Measurements from ENCODE around the gene DTD2.

DTD2 gene

DNA sequence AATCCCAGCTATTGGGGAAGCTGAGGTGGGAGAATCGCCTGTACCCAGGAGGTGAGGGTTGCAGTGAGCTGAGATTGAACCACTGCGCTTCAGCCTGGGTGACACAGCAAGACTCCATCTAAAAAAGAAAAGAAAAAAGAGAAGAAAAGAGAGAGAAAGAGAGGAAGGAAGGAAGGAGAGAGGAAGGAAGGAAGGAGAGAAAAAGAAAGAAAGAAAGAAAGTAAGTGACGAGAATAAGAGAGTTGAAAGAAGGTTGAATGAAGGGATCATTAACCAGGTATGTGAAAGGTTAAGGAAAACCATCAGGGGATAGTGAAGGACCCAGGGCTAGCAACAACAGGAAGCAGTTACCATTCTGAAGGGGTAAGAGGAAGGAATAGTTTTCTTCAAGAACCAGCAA lies 4.2 kb upstream of the DTD2 start:
- ChIA-PET POLR2A (no interaction called here), CTCF (no interaction called here)
- Histone ChIP-seq H3K9me3 (ENCODE audit: control insufficient read depth, insufficient read depth, low read depth, low read length) (no peaks in the 10 kb centered on the region), H3K4me1 (ENCODE audit: control insufficient read depth, insufficient read depth, low read length) (peaks cover 7% of the 10 kb centered on the region), H3K36me3 (ENCODE audit: control insufficient read depth in 2 of 2, insufficient read depth in 1 of 2, low read length in 2 of 2) (no peaks in the 10 kb centered on the region), H3K4me3 (ENCODE audit: low read depth, low read length) (no peak overlapping the region), H3K27ac (ENCODE audit: extremely low read depth, low read depth, low read length) (no peak overlapping the region)
- TF ChIP-seq ZNF366 (tag by site-specific recombination; conservative IDR thresholded peaks at IDR 0.05): peak; percentile 69
- TF ChIP-seq ZNF157 (tag by site-specific recombination; IDR thresholded peaks at IDR 0.05): no peak
- TF ChIP-seq BCL11A (tag by site-specific recombination; IDR thresholded peaks at IDR 0.05; ENCODE audit: low read depth): no peak
- TF ChIP-seq ZNF510 (tag by site-specific recombination; IDR thresholded peaks at IDR 0.05; ENCODE audit: insufficient replicate concordance): no peak
- no peak for TF ChIP-seq ZNF175 (tag by site-specific recombination; IDR thresholded peaks at IDR 0.05)
- TF ChIP-seq SP7 (tag by site-specific recombination; IDR thresholded peaks at IDR 0.05): no peak

DNA sequence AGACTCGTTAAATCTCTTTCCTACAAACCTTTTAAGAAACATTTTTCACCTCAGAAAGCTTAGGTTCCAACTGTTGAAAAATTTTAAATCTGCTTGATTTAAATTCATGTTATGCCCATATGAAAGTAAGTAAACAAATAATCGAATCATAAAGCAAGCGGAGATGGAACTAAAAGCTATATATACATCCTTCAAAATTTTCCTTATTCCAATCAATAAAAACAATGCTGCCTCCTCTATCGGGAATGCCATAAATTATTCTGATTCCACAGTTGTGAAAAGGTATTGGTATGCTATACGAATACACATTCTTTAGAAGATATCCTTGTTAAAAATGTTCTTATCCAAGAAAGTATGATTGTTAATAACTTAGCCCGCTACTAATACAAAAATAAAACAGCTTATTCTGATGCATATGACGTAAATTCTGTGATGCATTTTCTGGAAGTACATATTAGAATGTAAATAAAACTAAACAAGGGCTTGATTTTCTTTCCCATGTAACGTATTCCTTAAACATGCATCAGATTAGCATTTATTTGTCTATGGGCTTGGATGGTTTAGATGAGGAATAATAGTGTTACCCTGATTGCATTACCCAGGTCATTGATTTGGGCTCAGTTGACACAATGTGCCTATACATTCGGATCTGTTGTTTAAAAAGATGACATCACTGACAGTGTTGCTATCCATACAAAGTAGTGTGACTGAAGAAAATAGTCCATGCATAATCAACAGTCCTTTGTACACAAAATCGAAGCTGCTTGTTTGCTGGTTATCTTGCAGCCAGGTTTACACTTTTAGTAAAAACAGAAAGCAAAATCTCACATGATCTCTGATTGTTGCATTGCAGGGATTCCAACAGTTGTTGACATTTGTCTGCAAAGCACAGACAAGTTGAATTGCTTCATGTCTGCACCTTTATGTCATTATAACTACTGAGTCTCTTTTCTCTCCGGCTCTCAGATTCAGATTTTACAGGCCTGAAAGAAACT lies 656 bp upstream of the DTD2 start:
- TF ChIP-seq MEIS1 (CRISPR knock-in tag; IDR thresholded peaks at IDR 0.05; ENCODE audit: borderline replicate concordance): no peak
- no peak for TF ChIP-seq ZNF626 (tag by site-specific recombination; IDR thresholded peaks at IDR 0.05)
- no peak for TF ChIP-seq ZNF791 (tag by site-specific recombination; IDR thresholded peaks at IDR 0.05)
- TF ChIP-seq, protein P1, sequence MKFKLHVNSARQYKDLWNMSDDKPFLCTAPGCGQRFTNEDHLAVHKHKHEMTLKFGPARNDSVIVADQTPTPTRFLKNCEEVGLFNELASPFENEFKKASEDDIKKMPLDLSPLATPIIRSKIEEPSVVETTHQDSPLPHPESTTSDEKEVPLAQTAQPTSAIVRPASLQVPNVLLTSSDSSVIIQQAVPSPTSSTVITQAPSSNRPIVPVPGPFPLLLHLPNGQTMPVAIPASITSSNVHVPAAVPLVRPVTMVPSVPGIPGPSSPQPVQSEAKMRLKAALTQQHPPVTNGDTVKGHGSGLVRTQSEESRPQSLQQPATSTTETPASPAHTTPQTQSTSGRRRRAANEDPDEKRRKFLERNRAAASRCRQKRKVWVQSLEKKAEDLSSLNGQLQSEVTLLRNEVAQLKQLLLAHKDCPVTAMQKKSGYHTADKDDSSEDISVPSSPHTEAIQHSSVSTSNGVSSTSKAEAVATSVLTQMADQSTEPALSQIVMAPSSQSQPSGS (tag by site-specific recombination; IDR thresholded peaks at IDR 0.05; ENCODE audit: low read depth): peak; percentile 96
- peak; percentile 20; the same call in 1 of the 2 replicates for TF ChIP-seq ZNF629 (tag by site-specific recombination; IDR thresholded peaks at IDR 0.05)
- TF ChIP-seq ZNF585B (tag by site-specific recombination; IDR thresholded peaks at IDR 0.05): peak; percentile 52
- TF ChIP-seq, protein P2, sequence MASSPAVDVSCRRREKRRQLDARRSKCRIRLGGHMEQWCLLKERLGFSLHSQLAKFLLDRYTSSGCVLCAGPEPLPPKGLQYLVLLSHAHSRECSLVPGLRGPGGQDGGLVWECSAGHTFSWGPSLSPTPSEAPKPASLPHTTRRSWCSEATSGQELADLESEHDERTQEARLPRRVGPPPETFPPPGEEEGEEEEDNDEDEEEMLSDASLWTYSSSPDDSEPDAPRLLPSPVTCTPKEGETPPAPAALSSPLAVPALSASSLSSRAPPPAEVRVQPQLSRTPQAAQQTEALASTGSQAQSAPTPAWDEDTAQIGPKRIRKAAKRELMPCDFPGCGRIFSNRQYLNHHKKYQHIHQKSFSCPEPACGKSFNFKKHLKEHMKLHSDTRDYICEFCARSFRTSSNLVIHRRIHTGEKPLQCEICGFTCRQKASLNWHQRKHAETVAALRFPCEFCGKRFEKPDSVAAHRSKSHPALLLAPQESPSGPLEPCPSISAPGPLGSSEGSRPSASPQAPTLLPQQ (tag by site-specific recombination; IDR thresholded peaks at IDR 0.05): peak; percentile 10; the same call in 1 of the 2 replicates
- no peak for TF ChIP-seq ZBTB48 (tag by site-specific recombination; IDR thresholded peaks at IDR 0.05)
- no peak for TF ChIP-seq GLI4 (tag by site-specific recombination; IDR thresholded peaks at IDR 0.05)
- peak; percentile 37; the same call in 1 of the 2 replicates for TF ChIP-seq SCRT2 (tag by site-specific recombination; IDR thresholded peaks at IDR 0.05)
- Histone ChIP-seq H3K36me3 (ENCODE audit: control insufficient read depth in 2 of 2, insufficient read depth in 1 of 2, low read length in 2 of 2) (peaks cover 1 to 2% of the 10 kb centered on the region in 2 experiments; a peak in 2 of 3 replicates), H3K9me3 (ENCODE audit: control insufficient read depth, insufficient read depth, low read depth, low read length) (no peaks in the 10 kb centered on the region), H3K4me3 (ENCODE audit: low read depth, low read length) (peak overlapping the region; percentile 9; the same call in 1 of the 2 replicates), H3K4me1 (ENCODE audit: control insufficient read depth, insufficient read depth, low read length) (peaks cover 9% of the 10 kb centered on the region), H3K27ac (ENCODE audit: extremely low read depth, low read depth, low read length) (no peak overlapping the region)
- ChIA-PET CTCF (interaction anchor here (0.7 to 2.7 kb wide), 4 partner anchors 10 to 929 kb away, joined by 3 to 9 read pairs (median 4); partner anchors contain the start of gene HEATR5A), POLR2A (interaction anchor here (0.6 to 2.1 kb wide), 4 partner anchors 38 to 756 kb away, joined by 3 to 23 read pairs (median 4); partner anchors contain the start of gene HEATR5A)

GRCh38 chr14:31449971-31450610 lies 7.2 kb downstream of the DTD2 start:
- no peak overlapping the region for H3K27ac ChIP-seq (ENCODE audit: extremely low read depth, low read depth, low read length)
- H3K4me3 ChIP-seq (ENCODE audit: low read depth, low read length): no peak overlapping the region
- H3K9me3 ChIP-seq (ENCODE audit: control insufficient read depth, insufficient read depth, low read depth, low read length): no peaks in the 10 kb centered on the region
- H3K4me1 ChIP-seq (ENCODE audit: control insufficient read depth, insufficient read depth, low read length): no peaks in the 10 kb centered on the region
- no peak for TF ChIP-seq MEIS1 (CRISPR knock-in tag; IDR thresholded peaks at IDR 0.05; ENCODE audit: borderline replicate concordance)
- TF ChIP-seq KLF1 (tag by site-specific recombination; IDR thresholded peaks at IDR 0.05): no peak
- TF ChIP-seq ZNF701 (tag by site-specific recombination; IDR thresholded peaks at IDR 0.05): no peak
- no peak for TF ChIP-seq BCL11A (tag by site-specific recombination; IDR thresholded peaks at IDR 0.05; ENCODE audit: low read depth)
- no peak for TF ChIP-seq SCRT2 (tag by site-specific recombination; IDR thresholded peaks at IDR 0.05)
- TF ChIP-seq ZNF214 (tag by site-specific recombination; IDR thresholded peaks at IDR 0.05; ENCODE audit: borderline replicate concordance): no peak
- peak; percentile 58 for TF ChIP-seq ZNF654 (tag by site-specific recombination; IDR thresholded peaks at IDR 0.05; ENCODE audit: low read depth)
- no peak for TF ChIP-seq ZNF223 (tag by site-specific recombination; IDR thresholded peaks at IDR 0.05)
- ChIA-PET CTCF (interaction anchor here (0.6 to 3.1 kb wide), 9 partner anchors 11 to 87 kb away, joined by 3 to 9 read pairs (median 4); no protein-coding TSS in a partner anchor), POLR2A (interaction anchor here (1.1 kb wide), 1 partner anchor 29 kb away, joined by 5 read pairs; the partner anchor contains the start of gene HEATR5A)
- H3K36me3 ChIP-seq (ENCODE audit: control insufficient read depth in 2 of 2, insufficient read depth in 1 of 2, low read length in 2 of 2): peaks cover 23 to 39% of the 10 kb centered on the region in 2 experiments
